IMR-90 (cell line): ENCODE data around the gene MAP2K5. TPM values are rescaled to one million over a fixed set of nuclear protein-coding genes. Genes with fewer than 3 reads are reported as not detected.

Experiments used
- ATAC-seq: fragments of 200-7000 bp; cut with Tn5 transposase; 2 replicates; pipeline ENCODE4 v1.9.1; 2020; ENCODE audit warnings: low read depth, mild to moderate bottlenecking, moderate library complexity
- BruUV-seq: library from RNA; stranded (reverse); fragments of 400-500 nt; replicated peaks from 2 replicates; lab custom pipeline; 2021; lab: Mats Ljungman, UMichigan
- CTCF ChIA-PET: fragments of 300-600 bp; formaldehyde crosslinking; extraction: SDS; loops from one replicate; lab custom pipeline; 2021; ENCODE audit warnings: antibody characterized with exemption; lab: Yijun Ruan, JAX
- POLR2A ChIA-PET: fragments of 300-600 bp; sonication (Branson Sonifier 250); formaldehyde crosslinking; loops from one replicate; lab custom pipeline; 2022; ENCODE audit warnings: antibody characterized with exemption; ENCODE audit not compliant: unreplicated experiment; lab: Charles Lee
- DNase-seq: peaks from one replicate; pipeline ENCODE4 v3.0.0; 2013
- H2AFZ ChIP-seq: replicated peaks from 2 replicates; pipeline ENCODE3; 2013; ENCODE audit warnings: low read length, mild to moderate bottlenecking; ENCODE audit not compliant: poor library complexity
- H2AK5ac ChIP-seq: 2 replicates; pipeline ENCODE4 v1.6.1; 2013; ENCODE audit warnings: low read depth, low read length, inconsistent platforms
- H2AK9ac ChIP-seq: replicated peaks from 2 replicates; pipeline ENCODE3; 2013; ENCODE audit warnings: mild to moderate bottlenecking, low read depth, low read length, moderate library complexity; ENCODE audit not compliant: poor library complexity
- H2BK120ac ChIP-seq: 2 replicates; pipeline ENCODE4 v1.6.1; 2013; ENCODE audit warnings: low read depth, low read length, inconsistent platforms
- H2BK15ac ChIP-seq: 3 replicates; pipeline ENCODE4 v1.6.1; 2013; ENCODE audit warnings: low read depth, low read length, inconsistent platforms
- H2BK20ac ChIP-seq: 2 replicates; pipeline ENCODE4 v1.6.1; 2013; ENCODE audit warnings: low read depth, mild to moderate bottlenecking, inconsistent platforms, low read length, moderate library complexity
- H2BK5ac ChIP-seq: 2 replicates; pipeline ENCODE4 v1.6.1; 2013; ENCODE audit warnings: mild to moderate bottlenecking, low read depth, low read length, inconsistent platforms; ENCODE audit not compliant: poor library complexity, severe bottlenecking
- H3K14ac ChIP-seq: replicated peaks from 2 replicates; pipeline ENCODE4 v1.6.1; 2013; ENCODE audit warnings: low read depth, low read length, inconsistent platforms
- H3K18ac ChIP-seq: 2 replicates; pipeline ENCODE4 v1.6.1; 2013; ENCODE audit warnings: low read depth, low read length, control low read depth
- H3K23ac ChIP-seq: 2 replicates; pipeline ENCODE4 v1.6.1; 2013; ENCODE audit warnings: low read depth, low read length, inconsistent platforms
- H3K27ac ChIP-seq: 2 replicates; pipeline ENCODE4 v1.5.1; 2013; ENCODE audit warnings: mild to moderate bottlenecking, control low read depth, low read length; ENCODE audit not compliant: insufficient read depth
- H3K27me3 ChIP-seq: 2 replicates; pipeline ENCODE4 v1.6.1; 2013; ENCODE audit warnings: low read length; ENCODE audit not compliant: control insufficient read depth, insufficient read depth
- H3K36me3 ChIP-seq: 2 replicates; pipeline ENCODE4 v1.6.1; 2013; ENCODE audit warnings: low read length, mixed read lengths; ENCODE audit not compliant: control insufficient read depth, insufficient read depth
- H3K4ac ChIP-seq: 2 replicates; pipeline ENCODE4 v1.6.1; 2013; ENCODE audit warnings: low read depth, low read length, inconsistent platforms
- H3K4me1 ChIP-seq: 2 replicates; pipeline ENCODE4 v1.6.1; 2013; ENCODE audit warnings: low read length, mixed read lengths; ENCODE audit not compliant: control insufficient read depth, insufficient read depth
- H3K4me2 ChIP-seq: 2 replicates; pipeline ENCODE4 v1.6.1; 2013; ENCODE audit warnings: low read depth, mild to moderate bottlenecking, control low read depth, low read length, moderate library complexity
- H3K4me3 ChIP-seq: 2 replicates; pipeline ENCODE4 v1.5.1; 2013; ENCODE audit warnings: low read depth, mild to moderate bottlenecking, control low read depth, low read length, moderate library complexity; ENCODE audit not compliant: insufficient read depth
- H3K56ac ChIP-seq: 2 replicates; pipeline ENCODE4 v1.6.1; 2013; ENCODE audit warnings: low read length, inconsistent platforms; ENCODE audit not compliant: insufficient read depth; ENCODE audit errors: extremely low read depth
- H3K79me1 ChIP-seq, 2 experiments: 2 replicates each; pipeline ENCODE4 v1.6.1; 2013; ENCODE audit warnings: low read length in 2 of 2, inconsistent platforms in 1 of 2, low read depth in 1 of 2
- H3K9ac ChIP-seq: 2 replicates; pipeline ENCODE4 v1.6.1; 2013; ENCODE audit warnings: low read depth, low read length, control low read depth
- H3K9me1 ChIP-seq: 2 replicates; pipeline ENCODE4 v1.6.1; 2013; ENCODE audit warnings: low read length, inconsistent platforms; ENCODE audit not compliant: insufficient read depth
- H3K9me3 ChIP-seq: 2 replicates; pipeline ENCODE4 v1.6.1; 2013; ENCODE audit warnings: low read length; ENCODE audit not compliant: control insufficient read depth, insufficient read depth
- H4K20me1 ChIP-seq: 2 replicates; pipeline ENCODE4 v1.6.1; 2013; ENCODE audit warnings: low read length, inconsistent platforms; ENCODE audit not compliant: insufficient read depth
- H4K5ac ChIP-seq: 2 replicates; pipeline ENCODE4 v1.6.1; 2013; ENCODE audit warnings: mild to moderate bottlenecking, low read depth, low read length, control low read depth
- H4K8ac ChIP-seq, 2 experiments: 2 replicates each; pipeline ENCODE4 v1.6.1; 2013; ENCODE audit warnings: low read depth in 2 of 2, low read length in 2 of 2, control low read depth in 1 of 2, inconsistent platforms in 1 of 2
- H4K91ac ChIP-seq: 2 replicates; pipeline ENCODE4 v1.6.1; 2013; ENCODE audit warnings: low read depth, low read length, inconsistent platforms; ENCODE audit not compliant: insufficient read depth
- USF2 ChIP-seq: fragments of 150-350 bp; IDR thresholded peaks from 2 replicates; pipeline ENCODE4 v1.6.1; 2017; ENCODE audit warnings: mild to moderate bottlenecking, antibody characterized with exemption, low read length, low read depth
- WGBS, 2 experiments: methylation state at CpG; one replicate each; pipeline versions ENCODE4 v1.1.5 to v1.1.7; 2013; ENCODE audit warnings: missing lambda C conversion rate in 2 of 2; ENCODE audit not compliant: insufficient read length in 1 of 2; ENCODE audit errors: extremely low coverage in 2 of 2; 5-methylcytosine and 5-hydroxymethylcytosine counted together
- dilution Hi-C: fragments of 300-500 bp; cut with HindIII; formaldehyde crosslinking; loops from one replicate; pipeline ENCODE4 v1.14.3; 2018; ENCODE audit warnings: low sequenced_read_pairs; ENCODE audit not compliant: unreplicated experiment
- in situ Hi-C: fragments of 300-500 bp; cut with MboI; formaldehyde crosslinking; loops from 3 replicates; pipeline ENCODE4 v1.14.3; 2019; ENCODE audit warnings: low sequenced_read_pairs, inconsistent platforms, mixed read lengths
- intact Hi-C: fragments of 100-400 bp; cut with micrococcal nuclease; formaldehyde crosslinking; loops from 2 replicates; pipeline ENCODE4 v1.10.0; 2022
- polyA plus RNA-seq, 3 experiments: library from polyadenylated mRNA; depleted of rRNA; stranded (reverse); fragments of >200 nt; gene quantifications; 2 replicates each; pipeline ENCODE4 v1.2.3, GENCODE V29; 2012; ENCODE audit warnings: low replicate concordance in 1 of 3
- total RNA-seq: library from RNA; depleted of rRNA; stranded (reverse); fragments of >200 nt; gene quantifications from 2 replicates; pipeline ENCODE4 v1.2.3, GENCODE V29; 2012

MAP2K5 gene
- total and polyA plus RNA-seq, 2 of the 4 experiments (the other 2 are of a cell fraction) = 1.6 to 6.1 TPM

- BruUV-seq = no TSS peak
- TF ChIP-seq USF2 = no peak
Observed at GRCh38 chr15:67779549-67780111, 237.1 kb downstream of the MAP2K5 start.

More at GRCh38 chr15:67779549-67780111, 237.1 kb downstream of the MAP2K5 start:
- ATAC-seq = no peak
- Histone ChIP-seq H2BK20ac (no peak overlapping the region), H2AK9ac (no peak overlapping the region), H3K27ac (no peak overlapping the region), H4K20me1 (peaks cover 2% of the 10 kb centered on the region; the same call in 1 of the 2 replicates), H3K36me3 (peaks cover 4% of the 10 kb centered on the region; the same call in 1 of the 2 replicates), H2AK5ac (no peak overlapping the region), H3K18ac (no peak overlapping the region), H2AFZ (no peak overlapping the region), H3K9me1 (peaks cover 5% of the 10 kb centered on the region; the same call in 1 of the 2 replicates), H2BK120ac (no peak overlapping the region), H4K91ac (no peak overlapping the region), H4K5ac (no peak overlapping the region), H3K23ac (no peak overlapping the region), H3K79me1 (no peaks in the 10 kb centered on the region), H3K4me2 (no peak overlapping the region), H3K4ac (no peak overlapping the region), H2BK15ac (no peak overlapping the region), H3K4me3 (no peak overlapping the region), H3K27me3 (no peaks in the 10 kb centered on the region), H3K9ac (no peak overlapping the region), H3K9me3 (no peaks in the 10 kb centered on the region), H2BK5ac (no peak overlapping the region), H3K4me1 (peaks cover 2% of the 10 kb centered on the region; the same call in 1 of the 2 replicates), H4K8ac (no peak overlapping the region), H3K56ac (no peak overlapping the region), H3K14ac (no peak overlapping the region)
- WGBS, 2 experiments = no CpG with 5 or more reads among the region's 6 CpGs
- in situ Hi-C loops (no loop called here), intact Hi-C loops (no loop called here), dilution Hi-C loops (no loop called here)
- DNase-seq = no peak
- CTCF ChIA-PET = interaction anchor here (0.6 kb wide), 1 partner anchor 84 kb away, joined by 6 read pairs; no protein-coding TSS in a partner anchor
- POLR2A ChIA-PET = interaction anchor here (0.6 to 0.7 kb wide), 2 partner anchors 896 to 1167 kb away, joined by 4 read pairs; no protein-coding TSS in a partner anchor
